ENCODE results near the gene CD83.

Gene CD83

DNA sequence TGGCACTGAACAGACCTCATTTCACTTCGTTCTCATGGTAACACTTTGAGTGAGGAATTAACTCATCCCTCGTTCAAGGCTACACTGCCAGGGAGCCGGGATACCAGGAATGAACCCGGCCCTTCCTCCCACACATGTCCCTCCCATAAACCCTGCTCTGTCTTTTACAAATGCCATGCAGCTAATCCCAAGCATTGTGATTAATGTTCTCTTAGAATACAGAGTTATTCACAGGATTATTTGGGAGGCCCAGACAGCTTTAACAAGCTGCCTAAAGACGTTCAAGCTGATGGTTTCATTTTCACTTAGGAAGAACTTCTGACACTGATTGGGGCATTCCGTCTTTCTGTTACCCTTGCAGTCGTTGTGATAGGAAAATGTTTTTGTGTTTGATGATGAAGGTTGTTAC is 42.5 kb upstream of the CD83 start:
- TF ChIP-seq, protein P1, sequence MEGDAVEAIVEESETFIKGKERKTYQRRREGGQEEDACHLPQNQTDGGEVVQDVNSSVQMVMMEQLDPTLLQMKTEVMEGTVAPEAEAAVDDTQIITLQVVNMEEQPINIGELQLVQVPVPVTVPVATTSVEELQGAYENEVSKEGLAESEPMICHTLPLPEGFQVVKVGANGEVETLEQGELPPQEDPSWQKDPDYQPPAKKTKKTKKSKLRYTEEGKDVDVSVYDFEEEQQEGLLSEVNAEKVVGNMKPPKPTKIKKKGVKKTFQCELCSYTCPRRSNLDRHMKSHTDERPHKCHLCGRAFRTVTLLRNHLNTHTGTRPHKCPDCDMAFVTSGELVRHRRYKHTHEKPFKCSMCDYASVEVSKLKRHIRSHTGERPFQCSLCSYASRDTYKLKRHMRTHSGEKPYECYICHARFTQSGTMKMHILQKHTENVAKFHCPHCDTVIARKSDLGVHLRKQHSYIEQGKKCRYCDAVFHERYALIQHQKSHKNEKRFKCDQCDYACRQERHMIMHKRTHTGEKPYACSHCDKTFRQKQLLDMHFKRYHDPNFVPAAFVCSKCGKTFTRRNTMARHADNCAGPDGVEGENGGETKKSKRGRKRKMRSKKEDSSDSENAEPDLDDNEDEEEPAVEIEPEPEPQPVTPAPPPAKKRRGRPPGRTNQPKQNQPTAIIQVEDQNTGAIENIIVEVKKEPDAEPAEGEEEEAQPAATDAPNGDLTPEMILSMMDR (conservative IDR thresholded peaks at IDR 0.05): no peak
- H3K27ac ChIP-seq: peak overlapping the region; percentile 21; the same call in 1 of the 2 replicates

DNA sequence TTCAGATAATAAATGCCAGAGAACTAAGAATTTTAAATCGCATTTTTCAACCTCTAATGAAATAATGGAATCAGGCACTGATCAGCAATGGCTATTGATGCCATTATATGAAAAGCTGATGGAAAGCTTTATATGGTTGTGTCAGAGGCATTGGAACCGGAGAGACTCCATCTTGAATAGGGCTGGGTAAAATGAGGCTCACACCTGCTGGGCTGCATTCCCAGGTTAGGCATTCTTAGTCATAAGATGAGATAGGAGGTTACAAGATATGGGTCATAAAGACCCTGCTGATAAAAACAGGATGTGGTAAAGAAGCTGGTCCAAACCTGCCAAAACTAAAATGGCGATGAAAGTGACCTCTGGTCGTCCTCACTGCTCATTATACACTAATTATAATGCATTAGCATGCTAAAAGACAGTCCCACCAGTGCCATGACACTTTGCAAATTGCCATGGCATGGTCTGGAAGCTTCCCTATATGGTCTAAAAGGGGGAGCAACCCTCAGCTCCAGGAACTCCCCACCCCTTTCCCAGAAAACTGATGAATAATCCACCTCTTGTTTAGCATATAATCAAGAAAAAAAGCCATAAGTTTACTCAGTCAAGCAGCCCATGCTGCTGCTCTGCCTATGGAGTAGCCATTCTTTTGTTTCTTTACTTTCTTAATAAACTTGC is 40.2 kb upstream of the CD83 start:
- no peak overlapping the region for H3K27ac ChIP-seq
- TF ChIP-seq, protein P1 (conservative IDR thresholded peaks at IDR 0.05): no peak

DNA sequence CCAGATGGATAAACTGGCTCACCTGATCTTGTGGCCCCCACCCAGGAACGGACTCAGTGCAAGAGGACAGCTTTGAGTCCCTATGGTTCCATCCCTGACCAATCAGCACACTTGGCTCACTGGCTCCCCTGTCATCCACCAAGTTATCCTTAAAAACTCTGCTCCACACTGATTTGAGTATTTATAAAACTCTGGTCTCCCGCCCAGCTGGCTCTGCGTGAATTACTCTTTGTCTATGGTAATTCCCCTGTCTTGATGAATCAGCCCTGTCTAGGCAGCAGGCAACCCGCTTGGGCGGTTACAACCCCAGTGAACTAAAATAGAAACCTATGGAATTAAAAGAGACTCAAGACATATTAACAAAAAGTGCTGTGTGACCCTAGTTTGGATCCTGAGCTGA is 38.1 kb upstream of the CD83 start:
- TF ChIP-seq, protein P1 (conservative IDR thresholded peaks at IDR 0.05): no peak
- no peak overlapping the region for H3K27ac ChIP-seq

DNA sequence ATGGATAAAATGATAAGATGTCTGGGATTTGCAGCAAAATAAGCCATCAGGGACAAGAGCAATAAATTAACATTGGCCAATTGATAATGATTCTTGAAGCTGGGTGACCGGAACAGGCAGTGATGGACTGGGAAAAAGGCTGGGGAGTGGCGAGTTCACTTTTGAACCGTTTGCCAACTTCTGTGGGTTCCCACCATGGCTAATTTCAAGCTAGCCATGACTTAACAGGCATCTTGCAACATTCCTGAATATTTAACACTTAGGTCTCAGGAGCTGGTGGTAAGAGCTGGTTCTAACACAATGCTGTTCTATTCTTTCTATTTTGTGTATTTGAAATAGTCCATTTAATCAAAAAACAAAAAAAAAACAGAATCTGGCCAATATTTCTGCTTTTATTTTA is 37.6 kb upstream of the CD83 start:
- TF ChIP-seq, protein P1 (conservative IDR thresholded peaks at IDR 0.05): no peak
- H3K27ac ChIP-seq: no peak overlapping the region

DNA sequence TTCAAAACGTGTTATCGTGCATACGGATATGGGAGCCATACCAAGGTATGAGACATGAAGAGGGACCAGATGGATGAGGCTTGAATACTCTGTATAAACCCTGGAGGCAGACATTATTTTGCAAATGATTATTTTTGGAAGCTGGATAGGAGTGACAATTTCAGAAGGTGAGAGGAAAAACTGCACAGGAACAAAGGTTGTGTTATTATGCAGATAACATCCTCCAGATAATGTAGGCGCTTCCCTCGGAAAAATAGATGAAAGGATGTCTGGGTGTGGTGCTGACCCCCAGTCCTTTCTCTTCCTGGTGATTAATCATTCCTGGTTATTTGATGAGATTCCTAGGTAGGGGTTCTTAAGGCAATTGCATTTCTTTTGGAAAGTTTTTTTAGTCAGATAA is 36.4 kb upstream of the CD83 start:
- H3K27ac ChIP-seq: no peak overlapping the region
- TF ChIP-seq, protein P1 (conservative IDR thresholded peaks at IDR 0.05): no peak

DNA sequence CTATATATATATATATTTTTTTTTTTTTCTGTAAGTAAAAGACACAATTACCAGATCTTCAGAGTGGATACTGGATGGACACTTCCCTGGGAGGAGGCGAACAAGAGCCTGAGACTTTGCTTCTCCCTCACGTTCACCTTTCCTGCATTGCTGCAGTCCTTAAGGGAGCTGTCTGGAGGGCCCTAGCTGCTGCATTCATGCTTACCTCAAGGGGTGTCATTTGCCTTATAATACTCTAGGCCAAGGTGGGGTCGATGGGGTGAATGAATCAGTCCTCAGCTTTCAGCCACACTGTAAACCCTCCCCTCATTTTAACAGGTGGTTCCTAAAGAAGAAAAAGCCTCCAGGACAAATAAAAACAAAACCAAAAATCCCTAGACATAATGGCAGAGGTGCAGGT is 34.8 kb upstream of the CD83 start:
- TF ChIP-seq, protein P1 (conservative IDR thresholded peaks at IDR 0.05): no peak
- no peak overlapping the region for H3K27ac ChIP-seq

DNA sequence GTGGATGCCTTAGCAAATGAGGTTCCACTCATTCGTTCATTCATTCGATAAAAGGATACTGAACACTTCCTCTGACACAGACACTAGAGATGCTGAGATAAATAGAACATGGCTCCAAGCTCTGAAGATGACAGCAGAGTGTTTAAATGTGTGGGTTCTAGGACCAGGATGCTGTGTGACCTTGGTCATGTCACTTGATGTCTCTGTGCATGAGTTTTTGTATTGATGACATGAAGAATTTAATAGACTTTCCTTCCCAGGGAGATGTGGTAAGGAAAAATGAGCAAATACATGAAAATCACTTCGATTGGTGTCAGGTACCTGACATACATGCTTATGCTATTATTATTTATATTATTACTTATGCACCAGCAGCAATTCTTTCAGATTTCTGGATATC is 34.3 kb upstream of the CD83 start:
- TF ChIP-seq, protein P1 (conservative IDR thresholded peaks at IDR 0.05): no peak
- H3K27ac ChIP-seq: no peak overlapping the region

Measured in VCaP (cell line).